ENCODE results near the gene CEP290. TPM values are rescaled to one million over a fixed set of nuclear protein-coding genes. Genes with fewer than 3 reads are reported as not detected.

CEP290 gene
- total RNA-seq, 1 donor from 2014 or later = 27.5 TPM

- Mint-ChIP-seq H3K27me3 (ENCODE audit: low read depth) (no peaks in the 10 kb centered on the region), H3K4me3 (no peak overlapping the region), H3K27ac (ENCODE audit: unreplicated experiment) (no peak overlapping the region), H3K4me1 (no peaks in the 10 kb centered on the region), H3K9me3 (no peaks in the 10 kb centered on the region), H3K36me3 (ENCODE audit: low read depth) (peaks cover 6% of the 10 kb centered on the region)
- no peak for TF ChIP-seq CTCF (conservative IDR thresholded peaks at IDR 0.05)
- DNase-seq (ENCODE audit: low read depth, low spot score) = no peak
Measured at GRCh38 chr12:88122666-88123065, 19.2 kb downstream of the CEP290 start.

DNA sequence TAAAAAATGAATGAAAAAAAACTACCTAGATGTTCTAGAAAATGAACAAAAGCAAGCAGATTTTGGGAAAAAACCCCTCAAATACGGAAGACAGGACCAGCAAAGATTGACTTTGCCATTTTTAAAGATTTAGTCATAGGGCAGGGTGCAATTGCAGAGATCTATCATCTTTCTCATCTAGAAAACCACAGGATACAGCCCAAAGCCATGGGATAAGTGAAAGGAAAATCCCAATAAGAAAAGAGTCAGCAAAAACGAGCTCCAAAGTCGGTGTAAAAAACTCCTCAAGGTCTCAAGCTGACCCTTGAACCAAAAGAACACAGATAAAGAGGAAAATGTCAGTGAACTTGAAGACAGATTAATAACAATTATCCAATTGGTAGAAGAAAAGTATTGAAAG is 28.0 kb downstream of the CEP290 start:
- H3K36me3 Mint-ChIP-seq (ENCODE audit: low read depth) = peaks cover 21% of the 10 kb centered on the region
- no peak for TF ChIP-seq CTCF (conservative IDR thresholded peaks at IDR 0.05)
- H3K27me3 Mint-ChIP-seq (ENCODE audit: low read depth) = no peaks in the 10 kb centered on the region
- DNase-seq (ENCODE audit: low read depth, low spot score) = no peak
- H3K9me3 Mint-ChIP-seq = no peaks in the 10 kb centered on the region
- H3K27ac Mint-ChIP-seq (ENCODE audit: unreplicated experiment) = no peak overlapping the region
- no peak overlapping the region for H3K4me3 Mint-ChIP-seq
- no peaks in the 10 kb centered on the region for H3K4me1 Mint-ChIP-seq

- Mint-ChIP-seq H3K4me3 (no peak overlapping the region), H3K27me3 (ENCODE audit: low read depth) (no peaks in the 10 kb centered on the region), H3K27ac (ENCODE audit: unreplicated experiment) (no peak overlapping the region), H3K4me1 (no peaks in the 10 kb centered on the region), H3K9me3 (no peaks in the 10 kb centered on the region), H3K36me3 (ENCODE audit: low read depth) (peaks cover 7% of the 10 kb centered on the region)
- no peak for DNase-seq (ENCODE audit: low read depth, low spot score)
- TF ChIP-seq CTCF (conservative IDR thresholded peaks at IDR 0.05) = peak; percentile 72
Measured at GRCh38 chr12:88111074-88111652, 30.7 kb downstream of the CEP290 start.

GRCh38 chr12:88108021-88108420 is 33.9 kb downstream of the CEP290 start:
- no peaks in the 10 kb centered on the region for H3K4me1 Mint-ChIP-seq
- no peak for TF ChIP-seq CTCF (conservative IDR thresholded peaks at IDR 0.05)
- no peaks in the 10 kb centered on the region for H3K9me3 Mint-ChIP-seq
- H3K27me3 Mint-ChIP-seq (ENCODE audit: low read depth) = no peaks in the 10 kb centered on the region
- no peak overlapping the region for H3K27ac Mint-ChIP-seq (ENCODE audit: unreplicated experiment)
- H3K4me3 Mint-ChIP-seq = no peak overlapping the region
- no peak for DNase-seq (ENCODE audit: low read depth, low spot score)
- no peaks in the 10 kb centered on the region for H3K36me3 Mint-ChIP-seq (ENCODE audit: low read depth)

GRCh38 chr12:88093573-88093972 is 48.3 kb downstream of the CEP290 start:
- Mint-ChIP-seq H3K4me3 (no peak overlapping the region), H3K36me3 (ENCODE audit: low read depth) (peaks cover 11% of the 10 kb centered on the region), H3K4me1 (no peaks in the 10 kb centered on the region), H3K27ac (ENCODE audit: unreplicated experiment) (no peak overlapping the region), H3K27me3 (ENCODE audit: low read depth) (no peaks in the 10 kb centered on the region), H3K9me3 (no peaks in the 10 kb centered on the region)
- DNase-seq (ENCODE audit: low read depth, low spot score) = no peak
- no peak for TF ChIP-seq CTCF (conservative IDR thresholded peaks at IDR 0.05)

All from neural crest cell (in vitro differentiated cells).